DLD1 (cell line): ENCODE measurements around the gene SPATA2L.
"Not testable (repeated sequence)": the region's sequence is repeated elsewhere in the genome, so short reads cannot be mapped to it uniquely, and the experiment has no call there.

ENCODE experiments used
- in situ Hi-C: cut with HindIII; loops from 2 replicates; pipeline ENCODE4 v1.10.0; 2017; ENCODE audit warnings: low sequenced_read_pairs

Gene SPATA2L

GRCh38 chr16:89693289-89693731 lies 8.2 kb downstream of the SPATA2L start:
- in situ Hi-C loops, result no loop called here

GRCh38 chr16:89691986-89692569 lies 9.4 kb downstream of the SPATA2L start:
- in situ Hi-C loops, result no loop called here

- in situ Hi-C loops, result no loop called here
Observed at GRCh38 chr16:89691231-89691985, 10.1 kb downstream of the SPATA2L start.

GRCh38 chr16:89690392-89690901 lies 11.1 kb downstream of the SPATA2L start:
- in situ Hi-C loops, result no loop called here

GRCh38 chr16:89689621-89690020 lies 11.9 kb downstream of the SPATA2L start:
- in situ Hi-C loops, result not testable (repeated sequence)

- in situ Hi-C loops, result no loop called here
Observed at GRCh38 chr16:89689142-89689541, 12.4 kb downstream of the SPATA2L start.

- in situ Hi-C loops, result no loop called here
Observed at GRCh38 chr16:89688395-89688794, 13.1 kb downstream of the SPATA2L start.

- in situ Hi-C loops, result no loop called here
Observed at GRCh38 chr16:89687092-89687940, 14.2 kb downstream of the SPATA2L start.

DNA sequence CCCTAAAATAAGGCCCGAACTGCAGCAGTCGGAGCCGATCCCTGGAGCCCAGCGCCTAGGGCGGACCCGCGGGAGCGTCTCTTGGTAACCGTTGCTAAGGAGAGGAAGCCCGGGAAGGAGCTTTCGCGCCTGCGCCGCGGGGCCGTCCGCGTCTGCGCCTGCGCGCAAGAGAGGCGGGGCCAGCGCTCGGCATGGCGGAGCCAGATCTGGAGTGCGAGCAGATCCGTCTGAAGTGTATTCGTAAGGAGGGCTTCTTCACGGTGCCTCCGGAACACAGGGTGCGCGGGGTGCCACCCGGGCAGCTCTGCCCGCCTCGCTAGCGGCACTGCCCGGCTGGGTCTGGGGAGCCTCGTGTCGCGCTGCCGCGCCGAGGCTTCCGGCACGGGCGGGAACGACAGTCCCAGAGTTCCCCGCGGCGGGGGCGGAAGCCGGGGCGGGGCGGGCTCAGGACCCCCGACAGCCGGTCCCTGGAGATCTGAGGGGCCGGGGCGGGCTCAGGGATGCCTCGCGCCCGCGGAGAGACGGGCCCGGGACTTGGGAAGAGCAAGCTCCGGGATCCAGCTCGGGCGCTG lies 14.9 kb downstream of the SPATA2L start, which contains the start of gene CDK10:
TSS of gene CDK10 (plus strand) at position 170 of the 572 bp plus-strand sequence. CDS start at position 192, 22 bp downstream.
- in situ Hi-C loops, result no loop called here

GRCh38 chr16:89685916-89686315 lies 15.6 kb downstream of the SPATA2L start:
- in situ Hi-C loops, result no loop called here

DNA sequence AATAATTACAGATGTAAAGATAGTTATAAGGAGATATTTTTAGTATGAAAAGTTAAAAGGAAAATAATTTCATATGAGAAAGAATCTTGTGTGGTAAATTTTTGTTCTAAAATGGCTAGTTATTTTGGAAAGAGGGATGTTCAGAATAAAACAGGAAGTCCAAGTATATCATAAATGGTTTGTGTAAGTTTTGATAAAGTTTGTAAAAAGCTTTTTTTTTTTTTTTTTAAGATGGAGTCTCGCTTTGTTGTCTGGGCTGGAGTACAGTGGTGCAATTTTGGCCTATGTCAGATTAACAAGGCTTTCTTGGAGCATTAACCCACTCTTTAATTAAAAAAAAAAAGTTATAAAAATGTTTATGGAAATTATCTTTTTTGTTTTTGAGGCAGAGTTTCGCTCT lies 23.2 kb downstream of the SPATA2L start:
- in situ Hi-C loops, result no loop called here

DNA sequence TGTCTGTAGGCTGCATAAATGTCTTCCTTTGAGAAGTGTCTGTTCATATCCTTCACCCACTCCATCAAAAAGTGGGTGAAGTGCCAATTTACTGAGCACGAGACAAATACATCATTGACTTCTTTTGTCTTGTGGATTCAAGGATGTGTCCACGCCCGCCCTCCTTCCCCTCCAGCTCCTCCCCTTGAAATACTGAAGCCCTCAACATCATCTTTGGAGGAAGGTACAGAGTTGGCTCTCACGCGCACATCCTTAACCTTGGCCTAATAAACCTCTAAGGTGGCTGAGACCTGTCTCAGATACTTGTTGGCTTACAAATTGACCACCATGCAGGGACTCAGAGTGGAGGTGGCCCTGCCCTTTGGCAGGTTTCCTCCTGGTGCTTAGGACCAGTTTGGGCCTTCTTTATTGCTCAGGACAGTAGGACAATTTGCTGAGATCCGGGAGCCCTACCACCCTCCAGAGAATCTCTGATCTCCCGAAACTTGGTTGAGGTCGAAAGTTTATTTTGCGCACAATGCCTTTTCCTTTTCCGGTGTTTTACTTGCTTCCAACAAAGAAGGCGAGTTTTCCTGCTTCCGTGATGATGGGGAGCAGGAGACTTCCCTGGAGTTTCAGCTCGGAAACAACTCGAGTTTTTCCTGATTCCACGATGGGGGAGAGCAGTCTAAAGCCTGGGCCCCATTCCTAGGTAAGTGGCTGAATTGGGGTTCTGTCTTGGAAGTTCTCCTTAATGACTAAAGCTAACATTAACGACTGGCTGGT lies 29.1 kb downstream of the SPATA2L start:
- in situ Hi-C loops, result no loop called here

DNA sequence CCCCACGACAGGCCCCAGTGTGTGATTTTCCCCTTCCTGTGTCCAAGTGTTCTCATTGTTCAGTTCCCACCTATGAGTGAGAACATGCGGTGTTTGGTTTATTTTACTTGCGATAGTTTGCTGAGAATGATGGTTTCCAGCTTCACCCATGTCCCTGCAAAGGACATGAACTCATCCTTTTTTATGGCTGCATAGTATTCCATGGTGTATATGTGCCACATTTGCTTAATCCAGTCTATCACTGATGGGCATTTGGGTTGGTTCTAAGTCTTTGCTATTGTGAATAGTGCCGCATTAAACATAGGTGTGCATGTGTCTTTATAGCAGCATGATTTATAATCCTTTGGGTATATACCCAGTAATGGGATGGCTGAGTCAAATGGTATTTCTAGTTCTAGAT lies 29.9 kb downstream of the SPATA2L start:
- in situ Hi-C loops, result not testable (repeated sequence)

DNA sequence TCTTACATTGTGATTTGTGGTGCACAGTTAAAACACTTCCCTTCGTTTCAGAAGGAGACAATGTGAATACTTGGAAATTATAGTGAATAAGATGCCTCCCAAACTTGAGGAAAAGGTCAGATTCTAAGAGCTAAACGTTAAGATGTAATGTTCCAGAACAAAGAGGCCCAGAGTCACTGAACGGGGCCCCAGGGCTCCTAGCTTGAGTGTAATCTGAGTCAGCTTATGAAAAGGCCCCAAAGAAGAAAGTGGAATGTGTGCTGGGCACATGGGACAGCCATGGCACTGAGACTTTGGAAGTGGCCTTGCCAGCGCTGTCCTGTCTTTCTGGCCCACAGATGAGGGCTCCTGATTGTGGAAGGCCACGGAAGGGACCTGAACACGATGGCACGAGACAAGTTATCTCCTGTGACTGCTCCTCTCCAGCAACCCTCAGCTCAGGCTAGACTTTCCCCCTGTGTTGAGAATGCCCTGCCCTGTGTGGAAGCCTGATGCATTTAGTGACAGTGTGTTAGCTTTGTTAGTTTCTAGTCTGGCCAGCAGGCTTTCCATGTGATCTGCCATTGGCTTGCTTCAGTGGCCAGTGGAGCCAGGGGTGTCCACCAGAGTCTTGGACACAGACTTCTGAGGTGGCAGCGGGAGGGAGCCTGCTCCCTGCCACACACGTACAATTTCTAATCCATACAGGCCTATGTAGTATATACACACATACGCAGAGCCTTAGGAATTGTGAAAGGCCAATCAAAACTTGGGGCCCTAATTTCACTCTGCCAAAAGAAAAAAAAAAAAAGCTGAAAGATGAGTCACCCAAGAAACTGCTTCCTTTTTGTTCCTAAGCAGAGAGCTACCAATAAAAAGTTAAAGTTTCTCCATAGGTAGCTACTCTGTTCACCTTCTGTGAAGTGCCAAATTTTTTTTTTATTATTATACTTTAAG lies 30.7 kb downstream of the SPATA2L start:
- in situ Hi-C loops, result no loop called here

- in situ Hi-C loops, result no loop called here
Observed at GRCh38 chr16:89669755-89670154, 31.8 kb downstream of the SPATA2L start.

GRCh38 chr16:89668790-89669158 lies 32.7 kb downstream of the SPATA2L start:
- in situ Hi-C loops, result no loop called here

- in situ Hi-C loops, result no loop called here
Observed at GRCh38 chr16:89667633-89668032, 33.9 kb downstream of the SPATA2L start.

DNA sequence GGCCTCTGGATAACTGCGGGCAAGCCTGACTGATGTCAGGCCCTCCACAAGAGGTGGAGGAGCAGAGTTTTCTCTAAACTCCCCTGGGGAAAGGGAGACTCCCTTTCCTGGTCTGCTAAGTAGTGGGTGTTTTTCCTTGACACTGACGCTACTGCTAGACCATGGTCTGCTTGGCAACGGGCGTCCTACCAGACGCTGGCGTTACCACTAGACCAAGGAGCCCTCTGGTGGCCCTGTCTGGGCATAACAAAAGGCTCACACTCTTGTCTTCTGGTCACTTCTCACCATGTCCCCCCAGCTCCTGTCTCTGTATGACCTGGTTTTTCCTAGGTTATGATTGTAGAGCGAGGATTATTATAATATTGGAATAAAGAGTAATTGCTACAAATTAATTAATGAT lies 34.5 kb downstream of the SPATA2L start:
- in situ Hi-C loops, result not testable (repeated sequence)

- in situ Hi-C loops, result not testable (repeated sequence)
Observed at GRCh38 chr16:89664238-89664637, 37.3 kb downstream of the SPATA2L start.
